Ureter (tissue), 1 donor: ENCODE results near the gene GALNT9. TPM values are rescaled to one million over a fixed set of nuclear protein-coding genes. Genes with fewer than 3 reads are reported as not detected.
"Not testable (repeated sequence)": the region's sequence is repeated elsewhere in the genome, so short reads cannot be mapped to it uniquely, and the experiment has no call there.

Experiments used
- DNase-seq: peaks from one replicate; pipeline ENCODE4 v3.0.0-alpha.2; 2020; ENCODE audit warnings: low spot score
- total RNA-seq: library from RNA; stranded (reverse); gene quantifications from one replicate; pipeline ENCODE4 v1.2.4, GENCODE V29; 2023
- donor health status: DM: yes; HTN: yes; CAD: no.

Gene GALNT9
- total RNA-seq, 1 donor from 2014 or later: 0.44 TPM

- no peak for DNase-seq
These were observed 93.1 kb downstream of the GALNT9 start for GRCh38 chr12:132236129-132236929.

GRCh38 chr12:132235116-132235820 lies 94.1 kb downstream of the GALNT9 start:
- no peak for DNase-seq

- DNase-seq: no peak
These were observed 99.0 kb downstream of the GALNT9 start for GRCh38 chr12:132230381-132230780.

- DNase-seq: no peak
These were observed 99.5 kb downstream of the GALNT9 start for GRCh38 chr12:132229926-132230325.

- no peak for DNase-seq
These were observed 100.1 kb downstream of the GALNT9 start for GRCh38 chr12:132229193-132229760.

GRCh38 chr12:132228476-132229192 lies 100.8 kb downstream of the GALNT9 start:
- DNase-seq: no peak

- DNase-seq: no peak
These were observed 101.5 kb downstream of the GALNT9 start for GRCh38 chr12:132227782-132228475.

- DNase-seq: no peak
These were observed 102.3 kb downstream of the GALNT9 start for GRCh38 chr12:132227118-132227517.

GRCh38 chr12:132226604-132227003 lies 102.8 kb downstream of the GALNT9 start:
- no peak for DNase-seq

- no peak for DNase-seq
These were observed 104.2 kb downstream of the GALNT9 start for GRCh38 chr12:132225214-132225613.

- DNase-seq: no peak
These were observed 104.9 kb downstream of the GALNT9 start for GRCh38 chr12:132224484-132224883.

- DNase-seq: no peak
These were observed 106.6 kb downstream of the GALNT9 start for GRCh38 chr12:132222808-132223173.

- DNase-seq: no peak
These were observed 107.1 kb downstream of the GALNT9 start for GRCh38 chr12:132222096-132222807.

GRCh38 chr12:132219761-132220160 lies 109.6 kb downstream of the GALNT9 start:
- not testable (repeated sequence) for DNase-seq

- no peak for DNase-seq
These were observed 110.1 kb downstream of the GALNT9 start for GRCh38 chr12:132219323-132219722.

GRCh38 chr12:132218915-132219314 lies 110.5 kb downstream of the GALNT9 start:
- no peak for DNase-seq

- DNase-seq: no peak
These were observed 110.9 kb downstream of the GALNT9 start for GRCh38 chr12:132218527-132218875.

GRCh38 chr12:132217800-132218526 lies 111.4 kb downstream of the GALNT9 start:
- no peak for DNase-seq

- DNase-seq: no peak
These were observed 112.0 kb downstream of the GALNT9 start for GRCh38 chr12:132217371-132217770.

- no peak for DNase-seq
These were observed 112.9 kb downstream of the GALNT9 start for GRCh38 chr12:132216354-132216987.
